BLaER1 treated with 17β-estradiol and CSF1 and Interleukin-3, amounts not matched to agents 10 nM and 100 nM (cell line): ENCODE measurements around the gene NR3C2.

Experiments
- H3K27ac ChIP-seq, 11 experiments: shearing (Covaris generic); formaldehyde crosslinking; 2 replicates each; pipeline ENCODE4 v1.8.1; 2022
- H3K27me3 ChIP-seq, 11 experiments: shearing (Covaris generic); formaldehyde crosslinking; 2 replicates each; pipeline ENCODE4 v1.8.1; 2022
- H3K36me3 ChIP-seq, 11 experiments: shearing (Covaris generic); formaldehyde crosslinking; 2 replicates each; pipeline ENCODE4 v1.8.1; 2022
- H3K4me1 ChIP-seq, 10 experiments: shearing (Covaris generic); formaldehyde crosslinking; 2 replicates each; pipeline ENCODE4 v1.8.1; 2022
- H3K4me2 ChIP-seq, 11 experiments: shearing (Covaris generic); formaldehyde crosslinking; 2 replicates each; pipeline ENCODE4 v1.8.1; 2022
- H3K4me3 ChIP-seq, 10 experiments: shearing (Covaris generic); formaldehyde crosslinking; 2 replicates each; pipeline ENCODE4 v1.8.1; 2022
- H3K9ac ChIP-seq, 11 experiments: shearing (Covaris generic); formaldehyde crosslinking; 2 replicates each; pipeline ENCODE4 v1.8.1; 2022
- H3K9me3 ChIP-seq, 11 experiments: shearing (Covaris generic); formaldehyde crosslinking; replicated peaks in 1 of 11; 2 replicates each; pipeline ENCODE4 v1.8.1; 2022
- H4K20me1 ChIP-seq, 11 experiments: shearing (Covaris generic); formaldehyde crosslinking; 2 replicates each; pipeline ENCODE4 v1.8.1; 2022
- Cebpa-rat ChIP-seq, 11 experiments: shearing (Covaris generic); IDR thresholded peaks; 2 replicates each; pipeline ENCODE4 v1.8.1; 2022

The NR3C2 gene

GRCh38 chr4:148312956-148313490, 129.2 kb downstream of the NR3C2 start:
- H3K4me3 ChIP-seq: no peak overlapping the region
- no peak overlapping the region for H3K9ac ChIP-seq
- H3K36me3 ChIP-seq: no peaks in the 10 kb centered on the region
- H3K4me2 ChIP-seq: no peak overlapping the region
- no peaks in the 10 kb centered on the region for H3K4me1 ChIP-seq
- TF ChIP-seq Cebpa-rat (IDR thresholded peaks at IDR 0.05): no peak
- no peaks in the 10 kb centered on the region for H4K20me1 ChIP-seq
- no peaks in the 10 kb centered on the region for H3K9me3 ChIP-seq
- H3K27me3 ChIP-seq: no peaks in the 10 kb centered on the region
- H3K27ac ChIP-seq: no peak overlapping the region

- Histone ChIP-seq H4K20me1 (no peaks in the 10 kb centered on the region), H3K27ac (no peak overlapping the region), H3K4me2 (no peak overlapping the region), H3K9me3 (no peaks in the 10 kb centered on the region), H3K4me3 (no peak overlapping the region), H3K4me1 (no peaks in the 10 kb centered on the region), H3K9ac (no peak overlapping the region), H3K36me3 (no peaks in the 10 kb centered on the region), H3K27me3 (no peaks in the 10 kb centered on the region)
- TF ChIP-seq Cebpa-rat (IDR thresholded peaks at IDR 0.05): no peak
Measured at GRCh38 chr4:148311526-148311925, 130.7 kb downstream of the NR3C2 start.

- Histone ChIP-seq H3K9me3 (no peaks in the 10 kb centered on the region), H3K27me3 (no peaks in the 10 kb centered on the region), H3K27ac (no peak overlapping the region), H3K4me3 (no peak overlapping the region), H3K9ac (no peak overlapping the region), H4K20me1 (no peaks in the 10 kb centered on the region), H3K4me2 (no peak overlapping the region), H3K36me3 (no peaks in the 10 kb centered on the region), H3K4me1 (no peaks in the 10 kb centered on the region)
- no peak for TF ChIP-seq Cebpa-rat (IDR thresholded peaks at IDR 0.05)
Measured at GRCh38 chr4:148310756-148311155, 131.5 kb downstream of the NR3C2 start.

GRCh38 chr4:148305751-148306150, 136.5 kb downstream of the NR3C2 start:
- H3K36me3 ChIP-seq: no peaks in the 10 kb centered on the region
- TF ChIP-seq Cebpa-rat (IDR thresholded peaks at IDR 0.05): no peak
- H3K9me3 ChIP-seq: peaks cover 6 to 18% (median 10%) of the 10 kb centered on the region in 11 experiments
- H4K20me1 ChIP-seq: no peaks in the 10 kb centered on the region
- H3K4me1 ChIP-seq: no peaks in the 10 kb centered on the region
- no peak overlapping the region for H3K4me2 ChIP-seq
- H3K27ac ChIP-seq: no peak overlapping the region
- no peaks in the 10 kb centered on the region for H3K27me3 ChIP-seq
- H3K4me3 ChIP-seq: no peak overlapping the region
- H3K9ac ChIP-seq: no peak overlapping the region

GRCh38 chr4:148302416-148302815, 139.8 kb downstream of the NR3C2 start:
- Histone ChIP-seq H3K4me1 (no peaks in the 10 kb centered on the region), H3K9ac (no peak overlapping the region), H3K27me3 (no peaks in the 10 kb centered on the region), H3K27ac (no peak overlapping the region), H4K20me1 (no peaks in the 10 kb centered on the region), H3K9me3 (peaks cover 29 to 39% (median 32%) of the 10 kb centered on the region in 11 experiments), H3K4me2 (no peak overlapping the region), H3K36me3 (0 out of 22 replicates have a peak, but pooled peaks cover 0 to 3% (median 0%) of the 10 kb centered on the region in 11 experiments), H3K4me3 (no peak overlapping the region)
- TF ChIP-seq Cebpa-rat (IDR thresholded peaks at IDR 0.05): no peak

GRCh38 chr4:148300877-148301276, 141.3 kb downstream of the NR3C2 start:
- Histone ChIP-seq H3K4me1 (no peaks in the 10 kb centered on the region), H3K27ac (no peak overlapping the region), H3K4me3 (no peak overlapping the region), H3K4me2 (no peak overlapping the region), H3K36me3 (0 out of 22 replicates have a peak, but pooled peaks cover 0 to 3% (median 0%) of the 10 kb centered on the region in 11 experiments), H4K20me1 (no peaks in the 10 kb centered on the region), H3K27me3 (no peaks in the 10 kb centered on the region), H3K9ac (no peak overlapping the region), H3K9me3 (peaks cover 29 to 39% (median 32%) of the 10 kb centered on the region in 11 experiments)
- no peak for TF ChIP-seq Cebpa-rat (IDR thresholded peaks at IDR 0.05)

- H3K27ac ChIP-seq: no peak overlapping the region
- H3K9ac ChIP-seq: no peak overlapping the region
- H3K4me1 ChIP-seq: no peaks in the 10 kb centered on the region
- H3K4me3 ChIP-seq: no peak overlapping the region
- 0 out of 22 replicates have a peak, but pooled peaks cover 0 to 3% (median 0%) of the 10 kb centered on the region in 11 experiments for H3K36me3 ChIP-seq
- H3K9me3 ChIP-seq: peaks cover 29 to 39% (median 32%) of the 10 kb centered on the region in 11 experiments
- H3K4me2 ChIP-seq: no peak overlapping the region
- H3K27me3 ChIP-seq: no peaks in the 10 kb centered on the region
- TF ChIP-seq Cebpa-rat (IDR thresholded peaks at IDR 0.05): no peak
- no peaks in the 10 kb centered on the region for H4K20me1 ChIP-seq
Measured at GRCh38 chr4:148299337-148299736, 142.9 kb downstream of the NR3C2 start.

GRCh38 chr4:148296498-148296897, 145.7 kb downstream of the NR3C2 start:
- Histone ChIP-seq H3K9ac (no peak overlapping the region), H3K9me3 (peaks cover 24 to 30% (median 29%) of the 10 kb centered on the region in 11 experiments), H3K27me3 (no peaks in the 10 kb centered on the region), H3K4me1 (no peaks in the 10 kb centered on the region), H4K20me1 (no peaks in the 10 kb centered on the region), H3K36me3 (0 out of 22 replicates have a peak, but pooled peaks cover 0 to 3% (median 0%) of the 10 kb centered on the region in 11 experiments), H3K4me3 (no peak overlapping the region), H3K27ac (no peak overlapping the region), H3K4me2 (no peak overlapping the region)
- no peak for TF ChIP-seq Cebpa-rat (IDR thresholded peaks at IDR 0.05)

GRCh38 chr4:148295642-148296041, 146.6 kb downstream of the NR3C2 start:
- TF ChIP-seq Cebpa-rat (IDR thresholded peaks at IDR 0.05): no peak
- Histone ChIP-seq H3K4me2 (no peak overlapping the region), H3K4me3 (no peak overlapping the region), H3K36me3 (0 out of 22 replicates have a peak, but pooled peaks cover 0 to 3% (median 0%) of the 10 kb centered on the region in 11 experiments), H3K27ac (no peak overlapping the region), H3K4me1 (no peaks in the 10 kb centered on the region), H3K9me3 (peaks cover 16 to 21% (median 20%) of the 10 kb centered on the region in 11 experiments), H3K9ac (no peak overlapping the region), H4K20me1 (no peaks in the 10 kb centered on the region), H3K27me3 (no peaks in the 10 kb centered on the region)

GRCh38 chr4:148293571-148293970, 148.6 kb downstream of the NR3C2 start:
- no peak overlapping the region for H3K9ac ChIP-seq
- no peaks in the 10 kb centered on the region for H3K36me3 ChIP-seq
- H4K20me1 ChIP-seq: no peaks in the 10 kb centered on the region
- H3K9me3 ChIP-seq: peaks cover 0 to under 1% (median 0%) of the 10 kb centered on the region in 11 experiments; a peak in 1 of 22 replicates
- no peak overlapping the region for H3K4me3 ChIP-seq
- H3K27me3 ChIP-seq: no peaks in the 10 kb centered on the region
- no peaks in the 10 kb centered on the region for H3K4me1 ChIP-seq
- no peak for TF ChIP-seq Cebpa-rat (IDR thresholded peaks at IDR 0.05)
- H3K27ac ChIP-seq: no peak overlapping the region
- H3K4me2 ChIP-seq: no peak overlapping the region
